ENCODE results near the gene RNASEH1. TPM values are rescaled to one million over a fixed set of nuclear protein-coding genes. Genes with fewer than 3 reads are reported as not detected.
A peak's percentile ranks its signal among the peaks of the same experiment; 100 is the strongest.

The RNASEH1 gene
- total and polyA plus RNA-seq, 7 donors = 11.5 to 45.6 (median 21.1) TPM

DNA sequence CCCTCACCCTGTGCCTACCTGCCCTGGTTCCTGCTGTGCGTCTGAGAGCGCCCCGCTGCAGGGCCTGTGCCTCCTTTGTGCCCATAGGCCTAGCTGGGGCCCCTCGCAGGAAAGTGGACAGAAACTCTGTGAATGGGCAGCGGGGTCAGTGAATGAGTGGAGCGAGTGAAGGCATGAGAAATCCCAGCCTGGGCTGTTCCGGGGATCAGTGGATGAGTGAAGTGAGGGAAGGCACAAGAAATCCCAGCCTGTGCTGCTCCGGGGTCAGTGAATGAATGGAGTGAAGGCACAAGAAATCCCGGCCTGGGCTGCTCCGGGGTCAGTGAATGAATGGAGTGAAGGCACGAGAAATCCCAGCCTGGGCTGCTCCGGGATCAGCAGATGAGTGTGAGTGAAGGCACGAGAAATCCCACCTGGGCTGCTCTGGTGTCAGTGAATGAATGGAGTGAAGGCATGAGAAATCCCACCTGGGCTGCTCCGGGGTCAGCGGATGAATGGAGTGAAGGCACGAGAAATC lies 38.8 kb upstream of the RNASEH1 start:
- DNase-seq = no peak
- no peaks in the 10 kb centered on the region for H3K4me1 ChIP-seq
- no peak overlapping the region for H3K4me3 ChIP-seq
- intact Hi-C loops (cut with DNase I) = no loop called here
- TF ChIP-seq, protein P1, sequence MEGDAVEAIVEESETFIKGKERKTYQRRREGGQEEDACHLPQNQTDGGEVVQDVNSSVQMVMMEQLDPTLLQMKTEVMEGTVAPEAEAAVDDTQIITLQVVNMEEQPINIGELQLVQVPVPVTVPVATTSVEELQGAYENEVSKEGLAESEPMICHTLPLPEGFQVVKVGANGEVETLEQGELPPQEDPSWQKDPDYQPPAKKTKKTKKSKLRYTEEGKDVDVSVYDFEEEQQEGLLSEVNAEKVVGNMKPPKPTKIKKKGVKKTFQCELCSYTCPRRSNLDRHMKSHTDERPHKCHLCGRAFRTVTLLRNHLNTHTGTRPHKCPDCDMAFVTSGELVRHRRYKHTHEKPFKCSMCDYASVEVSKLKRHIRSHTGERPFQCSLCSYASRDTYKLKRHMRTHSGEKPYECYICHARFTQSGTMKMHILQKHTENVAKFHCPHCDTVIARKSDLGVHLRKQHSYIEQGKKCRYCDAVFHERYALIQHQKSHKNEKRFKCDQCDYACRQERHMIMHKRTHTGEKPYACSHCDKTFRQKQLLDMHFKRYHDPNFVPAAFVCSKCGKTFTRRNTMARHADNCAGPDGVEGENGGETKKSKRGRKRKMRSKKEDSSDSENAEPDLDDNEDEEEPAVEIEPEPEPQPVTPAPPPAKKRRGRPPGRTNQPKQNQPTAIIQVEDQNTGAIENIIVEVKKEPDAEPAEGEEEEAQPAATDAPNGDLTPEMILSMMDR (IDR thresholded peaks at IDR 0.05) = no peak
- no peak for ATAC-seq
- H3K9me3 ChIP-seq = no peaks in the 10 kb centered on the region
- H3K27me3 ChIP-seq (ENCODE audit: insufficient read depth in 3 of 3, low read length in 2 of 3) = peaks cover 0 to 14% (median 4%) of the 10 kb centered on the region in 3 donors
- 90 to 94% (median 91%) methylated on average over 16 of the region's 16 CpGs for WGBS, 3 donors
- no peaks in the 10 kb centered on the region for H3K36me3 ChIP-seq (ENCODE audit: insufficient read depth in 1 of 2, low read depth in 1 of 2)
- no peak overlapping the region for H3K27ac ChIP-seq

DNA sequence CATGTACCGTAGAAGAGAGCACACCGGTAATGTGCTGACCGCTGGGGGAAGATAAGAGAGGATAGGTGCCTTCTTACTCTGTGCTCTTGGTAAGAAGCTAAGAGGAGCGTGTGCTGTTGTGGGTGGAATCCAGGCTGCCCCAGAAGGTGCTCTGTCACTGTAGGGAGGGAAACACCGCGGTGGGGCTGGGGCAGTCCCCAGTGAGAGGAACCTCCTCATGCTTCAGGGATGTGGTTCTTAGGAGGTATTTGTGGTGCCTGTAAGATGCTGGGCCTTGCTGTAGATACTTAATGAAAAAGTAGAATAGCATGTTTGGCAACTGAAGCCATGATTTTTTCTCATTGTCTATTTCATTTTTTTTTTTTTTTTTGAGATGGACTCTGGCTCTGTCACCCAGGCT lies 37.9 kb upstream of the RNASEH1 start:
- intact Hi-C loops (cut with DNase I) = no loop called here

DNA sequence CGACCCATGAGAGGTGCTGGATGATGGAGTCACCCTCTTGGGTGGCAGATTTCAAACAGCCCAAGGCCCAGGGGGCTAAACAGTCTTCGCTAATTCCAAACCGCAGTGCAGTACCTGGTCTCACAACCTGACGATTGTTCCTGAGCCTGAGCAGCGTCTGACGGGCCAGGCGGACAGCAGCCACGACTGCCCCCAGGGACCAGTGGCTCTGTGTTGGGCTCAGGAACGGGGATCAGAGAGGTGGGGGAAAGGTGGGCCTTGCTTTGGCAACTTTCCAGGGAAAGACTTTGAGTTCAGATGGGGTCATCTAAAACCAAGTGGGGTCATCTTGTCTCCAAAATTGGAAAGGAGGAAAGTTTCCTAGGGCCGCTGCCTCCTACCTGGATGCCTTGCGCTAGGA lies 37.3 kb upstream of the RNASEH1 start:
- Histone ChIP-seq H3K4me1 (no peaks in the 10 kb centered on the region), H3K4me3 (no peak overlapping the region), H3K27me3 (ENCODE audit: insufficient read depth in 3 of 3, low read length in 2 of 3) (peaks cover 0 to 7% (median 0%) of the 10 kb centered on the region in 3 donors), H3K36me3 (ENCODE audit: insufficient read depth in 1 of 2, low read depth in 1 of 2) (no peaks in the 10 kb centered on the region), H3K9me3 (no peaks in the 10 kb centered on the region), H3K27ac (no peak overlapping the region)
- DNase-seq (no peak), ATAC-seq (no peak)
- intact Hi-C loops (cut with DNase I) = no loop called here
- TF ChIP-seq, protein P1 (IDR thresholded peaks at IDR 0.05) = no peak
- WGBS, 3 donors = 86 to 90% (median 89%) methylated on average over 11 of the region's 11 CpGs

More for the DNA sequence above, 37.9 kb upstream of the RNASEH1 start:
- Histone ChIP-seq H3K36me3 (ENCODE audit: insufficient read depth in 1 of 2, low read depth in 1 of 2) (no peaks in the 10 kb centered on the region), H3K4me1 (no peaks in the 10 kb centered on the region), H3K9me3 (no peaks in the 10 kb centered on the region), H3K4me3 (no peak overlapping the region), H3K27ac (no peak overlapping the region), H3K27me3 (ENCODE audit: insufficient read depth in 3 of 3, low read length in 2 of 3) (peaks cover 0 to 13% (median 0%) of the 10 kb centered on the region in 3 donors)
- no peak for ATAC-seq
- TF ChIP-seq, protein P1 (IDR thresholded peaks at IDR 0.05) = no peak
- no peak for DNase-seq
- 92 to 95% (median 94%) methylated on average over 6 of the region's 6 CpGs for WGBS, 3 donors

- H3K9me3 ChIP-seq = no peaks in the 10 kb centered on the region
- H3K27me3 ChIP-seq (ENCODE audit: insufficient read depth in 3 of 3, low read length in 2 of 3) = peaks cover 0 to 5% (median 0%) of the 10 kb centered on the region in 3 donors
- intact Hi-C loops (cut with DNase I) = no loop called here
- TF ChIP-seq, protein P1 (IDR thresholded peaks at IDR 0.05) = peak; percentile 11
- peak within 1 kb of the TSS; percentile 33 for H3K4me3 ChIP-seq
- ATAC-seq (peak in 3 of 4 donors; percentile 58 to 78 (median 61)), DNase-seq (peak in 1 of 2 donors; percentile 35)
- H3K36me3 ChIP-seq (ENCODE audit: insufficient read depth in 1 of 2, low read depth in 1 of 2) = no peaks in the 10 kb centered on the region
- WGBS, 3 donors = 23 to 34% (median 27%) methylated on average over 38 to 40 of the region's 40 CpGs
- H3K27ac ChIP-seq = no peak within 1 kb of the TSS
- no peaks in the 10 kb centered on the region for H3K4me1 ChIP-seq
These were observed 36.6 kb upstream of the RNASEH1 start, which contains the start of gene COLEC11 for GRCh38 chr2:3594493-3595281. COLEC11 (plus strand) TSS chr2:3595112; CDS start chr2:3604341, 9,229 bp downstream.

Data from psoas muscle (tissue), 8 donors.